ENCODE results near the gene RHBDL1. TPM values are rescaled to one million over a fixed set of nuclear protein-coding genes. Genes with fewer than 3 reads are reported as not detected.

Gene RHBDL1
- total and polyA plus RNA-seq, 2 experiments from 2014 or later = 2.6 to 12.9 TPM

DNA sequence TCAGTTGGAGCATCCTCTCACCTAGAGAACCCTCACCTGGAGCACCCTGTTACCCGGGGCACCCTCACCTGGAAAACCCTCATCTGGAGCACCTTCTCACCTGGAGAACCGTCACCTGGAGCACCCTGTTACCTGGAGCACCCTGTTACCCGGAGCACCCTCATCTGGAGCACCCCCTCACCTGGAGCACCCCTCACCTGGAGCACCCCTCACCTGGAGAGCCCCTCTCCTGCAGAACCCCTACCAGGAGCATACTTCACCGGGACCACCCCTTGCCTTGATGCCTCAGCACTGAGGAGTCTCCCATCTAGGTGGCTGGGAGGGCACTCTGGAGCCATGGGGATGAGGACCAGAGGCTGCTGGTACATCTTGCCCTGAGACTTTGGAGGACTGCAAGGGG is 33.5 kb downstream of the RHBDL1 start:
- Histone ChIP-seq H3K27me3 (peaks cover 53% of the 10 kb centered on the region), H3K4me3 (no peak overlapping the region), H3K36me3 (no peaks in the 10 kb centered on the region), H3K27ac (no peak overlapping the region), H3K9me3 (ENCODE audit: low read depth) (no peaks in the 10 kb centered on the region), H3K4me1 (ENCODE audit: low read depth) (peaks cover 13% of the 10 kb centered on the region)
- TF ChIP-seq, protein P1, sequence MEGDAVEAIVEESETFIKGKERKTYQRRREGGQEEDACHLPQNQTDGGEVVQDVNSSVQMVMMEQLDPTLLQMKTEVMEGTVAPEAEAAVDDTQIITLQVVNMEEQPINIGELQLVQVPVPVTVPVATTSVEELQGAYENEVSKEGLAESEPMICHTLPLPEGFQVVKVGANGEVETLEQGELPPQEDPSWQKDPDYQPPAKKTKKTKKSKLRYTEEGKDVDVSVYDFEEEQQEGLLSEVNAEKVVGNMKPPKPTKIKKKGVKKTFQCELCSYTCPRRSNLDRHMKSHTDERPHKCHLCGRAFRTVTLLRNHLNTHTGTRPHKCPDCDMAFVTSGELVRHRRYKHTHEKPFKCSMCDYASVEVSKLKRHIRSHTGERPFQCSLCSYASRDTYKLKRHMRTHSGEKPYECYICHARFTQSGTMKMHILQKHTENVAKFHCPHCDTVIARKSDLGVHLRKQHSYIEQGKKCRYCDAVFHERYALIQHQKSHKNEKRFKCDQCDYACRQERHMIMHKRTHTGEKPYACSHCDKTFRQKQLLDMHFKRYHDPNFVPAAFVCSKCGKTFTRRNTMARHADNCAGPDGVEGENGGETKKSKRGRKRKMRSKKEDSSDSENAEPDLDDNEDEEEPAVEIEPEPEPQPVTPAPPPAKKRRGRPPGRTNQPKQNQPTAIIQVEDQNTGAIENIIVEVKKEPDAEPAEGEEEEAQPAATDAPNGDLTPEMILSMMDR (IDR thresholded peaks at IDR 0.05; ENCODE audit: low read depth, low read length) = no peak
- no peak for DNase-seq (ENCODE audit: low read depth in 1 of 2, low spot score in 1 of 2)

DNA sequence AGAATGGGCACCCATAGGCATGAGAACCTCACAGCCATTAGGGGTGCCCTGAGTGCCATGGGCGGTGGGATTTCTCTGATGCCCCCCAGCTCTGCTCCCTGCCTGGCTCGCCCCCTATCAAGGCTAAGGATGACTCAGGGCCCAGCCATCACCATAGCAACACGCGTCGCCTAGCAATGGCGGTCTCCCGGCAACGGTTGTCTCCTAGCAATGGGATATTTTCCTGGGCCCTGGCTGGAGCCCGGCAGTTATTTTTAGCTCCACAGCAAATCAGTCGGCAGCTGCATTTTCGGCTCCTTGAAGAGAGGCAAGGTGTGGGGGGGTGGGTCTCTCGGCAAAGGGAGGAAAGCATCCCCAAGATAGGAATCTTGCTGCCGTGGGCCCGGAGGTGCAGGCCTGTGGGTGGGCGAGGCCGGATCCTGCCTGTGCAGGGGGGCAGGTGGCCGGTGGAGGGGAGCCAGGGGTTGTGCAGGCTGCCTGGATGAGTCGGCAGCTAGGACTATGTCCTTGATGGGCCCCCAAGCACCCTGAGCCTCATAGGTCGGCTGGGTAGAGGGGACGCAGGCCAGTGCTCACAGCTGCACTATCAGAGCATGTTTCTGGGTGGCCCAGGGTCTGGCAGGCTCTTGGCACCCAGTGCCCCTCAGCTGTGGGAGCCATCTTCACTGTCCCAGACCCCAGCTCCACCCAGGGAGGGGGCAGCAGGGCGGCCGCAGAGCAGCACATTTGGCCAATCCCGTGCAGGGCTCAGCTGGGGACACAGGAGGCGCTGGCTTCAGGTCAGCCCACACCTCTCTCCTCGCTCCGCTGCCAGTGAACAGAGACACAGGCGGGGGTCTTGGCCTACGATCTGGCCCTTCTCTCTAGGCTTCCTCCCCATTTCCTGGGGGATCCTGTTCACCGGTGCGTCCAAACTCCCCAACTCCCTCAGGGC is 34.4 kb downstream of the RHBDL1 start:
- DNase-seq (ENCODE audit: low read depth in 1 of 2, low spot score in 1 of 2) = peak; percentile 85 to 91
- Histone ChIP-seq H3K4me3 (no peak overlapping the region), H3K36me3 (no peaks in the 10 kb centered on the region), H3K27ac (peak overlapping the region; percentile 53), H3K9me3 (ENCODE audit: low read depth) (no peaks in the 10 kb centered on the region), H3K27me3 (peaks cover 44% of the 10 kb centered on the region), H3K4me1 (ENCODE audit: low read depth) (peaks cover 16% of the 10 kb centered on the region)
- TF ChIP-seq, protein P1 (IDR thresholded peaks at IDR 0.05; ENCODE audit: low read depth, low read length) = no peak

DNA sequence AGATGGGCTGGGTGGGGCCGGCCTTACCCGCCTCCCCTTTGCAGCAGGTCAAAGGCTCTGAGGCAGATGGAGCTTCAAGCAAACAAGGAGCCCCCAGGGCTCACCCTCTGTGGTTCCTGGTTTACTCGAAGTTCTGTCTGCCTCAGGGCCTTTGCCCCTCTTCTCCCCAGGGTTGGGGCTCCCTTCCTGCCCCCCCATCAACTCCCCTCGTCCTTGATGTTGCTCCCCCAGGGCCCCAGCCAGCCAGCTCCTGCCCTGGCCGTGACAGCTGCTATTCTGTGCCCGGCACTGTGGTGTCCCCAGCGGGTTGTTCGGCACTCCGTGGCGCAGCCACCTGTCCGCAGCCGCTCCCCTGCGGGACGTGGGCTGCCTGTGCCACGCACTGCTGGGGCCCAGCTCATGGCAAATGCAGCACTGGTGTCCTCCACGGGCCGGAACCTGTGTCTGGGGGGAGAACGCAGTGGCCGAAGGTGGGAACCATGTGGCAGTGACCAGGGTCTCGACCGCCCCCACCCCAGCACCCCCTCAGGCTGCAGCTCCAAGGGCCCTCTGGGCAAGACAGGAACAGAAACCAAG is 35.1 kb downstream of the RHBDL1 start:
- peak overlapping the region; percentile 53 for H3K27ac ChIP-seq
- H3K4me3 ChIP-seq = no peak overlapping the region
- no peaks in the 10 kb centered on the region for H3K9me3 ChIP-seq (ENCODE audit: low read depth)
- peaks cover 16% of the 10 kb centered on the region for H3K4me1 ChIP-seq (ENCODE audit: low read depth)
- H3K27me3 ChIP-seq = peaks cover 37% of the 10 kb centered on the region
- TF ChIP-seq, protein P1 (IDR thresholded peaks at IDR 0.05; ENCODE audit: low read depth, low read length) = no peak
- H3K36me3 ChIP-seq = no peaks in the 10 kb centered on the region
- DNase-seq (ENCODE audit: low read depth in 1 of 2, low spot score in 1 of 2) = no peak

DNA sequence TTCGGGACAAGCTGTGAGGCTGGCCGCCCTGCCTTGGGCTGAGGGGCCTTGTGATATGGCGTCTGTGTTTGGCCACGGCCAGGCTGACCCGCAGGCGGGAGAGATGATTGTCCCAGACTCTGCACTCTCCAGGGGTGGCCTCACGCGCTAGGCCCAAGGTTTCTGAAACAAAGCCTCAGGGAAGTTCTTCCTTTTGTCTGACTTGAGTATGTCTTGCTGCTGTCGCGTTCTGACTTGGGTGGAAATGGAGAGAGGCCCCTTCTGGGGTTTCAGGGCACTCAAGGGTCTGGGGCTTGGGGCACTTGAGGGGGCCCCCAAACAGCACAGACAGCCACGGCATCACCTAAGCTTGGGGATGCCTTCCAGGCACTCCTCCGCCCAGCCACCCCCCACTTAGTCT is 35.6 kb downstream of the RHBDL1 start:
- no peak overlapping the region for H3K4me3 ChIP-seq
- H3K36me3 ChIP-seq = no peaks in the 10 kb centered on the region
- peaks cover 33% of the 10 kb centered on the region for H3K27me3 ChIP-seq
- peak overlapping the region; percentile 53 for H3K27ac ChIP-seq
- DNase-seq (ENCODE audit: low read depth in 1 of 2, low spot score in 1 of 2) = no peak
- TF ChIP-seq, protein P1 (IDR thresholded peaks at IDR 0.05; ENCODE audit: low read depth, low read length) = no peak
- no peaks in the 10 kb centered on the region for H3K9me3 ChIP-seq (ENCODE audit: low read depth)
- peaks cover 16% of the 10 kb centered on the region for H3K4me1 ChIP-seq (ENCODE audit: low read depth)

DNA sequence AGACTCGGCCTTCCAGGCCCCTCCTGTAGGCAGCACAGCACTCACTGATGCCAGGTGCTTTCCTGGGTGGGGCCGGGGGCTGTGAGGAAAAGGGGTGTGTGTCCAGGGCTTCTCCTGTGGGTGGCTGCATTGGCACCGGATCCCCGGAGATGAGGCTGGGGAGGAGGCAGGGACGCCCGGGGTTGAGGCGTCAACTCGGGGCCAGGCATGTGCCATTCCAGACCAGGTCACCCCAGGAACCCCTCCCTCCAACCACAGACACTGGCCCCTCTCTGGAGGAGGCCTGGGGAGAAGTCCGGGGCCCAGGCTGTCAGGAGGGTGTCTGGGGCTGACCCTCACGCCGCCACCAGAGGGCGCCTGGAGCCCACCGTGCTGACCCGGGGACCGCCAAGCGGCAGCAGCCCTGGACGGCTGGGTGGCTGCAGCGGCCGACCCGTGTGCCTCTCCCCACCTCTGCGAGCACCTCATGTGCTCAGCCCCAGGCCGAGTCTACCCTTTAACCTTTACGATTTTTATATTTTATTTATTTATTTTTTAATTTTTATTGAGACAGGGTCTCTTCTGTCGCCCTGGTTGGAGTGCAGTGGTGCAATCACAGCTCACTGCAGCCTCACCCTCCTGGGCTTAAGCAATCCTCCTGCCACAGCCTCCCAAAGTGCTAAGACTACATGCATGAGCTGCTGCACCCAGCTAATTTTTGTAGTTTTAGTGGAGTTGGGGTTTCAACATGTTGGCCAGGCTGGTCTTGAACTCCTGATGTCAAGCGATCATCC is 36.3 kb downstream of the RHBDL1 start:
- Histone ChIP-seq H3K36me3 (no peaks in the 10 kb centered on the region), H3K4me1 (ENCODE audit: low read depth) (peaks cover 20% of the 10 kb centered on the region), H3K27ac (no peak overlapping the region), H3K9me3 (ENCODE audit: low read depth) (no peaks in the 10 kb centered on the region), H3K27me3 (peaks cover 26% of the 10 kb centered on the region), H3K4me3 (no peak overlapping the region)
- TF ChIP-seq, protein P1 (IDR thresholded peaks at IDR 0.05; ENCODE audit: low read depth, low read length) = peak; percentile 91
- peak; percentile 77 to 86 for DNase-seq (ENCODE audit: low read depth in 1 of 2, low spot score in 1 of 2)

Measured in cardiac muscle cell (in vitro differentiated cells and primary cell).